Suprapubic skin (tissue), 4 donors: ENCODE results near the gene EFCAB8. TPM values are rescaled to one million over a fixed set of nuclear protein-coding genes. Genes with fewer than 3 reads are reported as not detected.

Experiments used
- DNase-seq, 2 donors: peaks; one replicate each; pipeline ENCODE4 v3.0.0-alpha.2; 2019; ENCODE audit warnings: low spot score in 2 of 2
- H3K27ac ChIP-seq: fragments of 200-600 bp; sonication (generic); one replicate; pipeline ENCODE4 v1.5.1; 2019
- H3K27me3 ChIP-seq: fragments of 200-600 bp; sonication (generic); one replicate; pipeline ENCODE4 v1.5.1; 2019
- H3K36me3 ChIP-seq: fragments of 200-600 bp; sonication (generic); one replicate; pipeline ENCODE4 v1.5.1; 2019
- H3K4me1 ChIP-seq: fragments of 200-600 bp; sonication (generic); one replicate; pipeline ENCODE4 v1.5.1; 2019
- H3K4me3 ChIP-seq: fragments of 200-600 bp; sonication (generic); one replicate; pipeline ENCODE4 v1.5.1; 2019; ENCODE audit warnings: mild to moderate bottlenecking
- H3K9me3 ChIP-seq: fragments of 200-600 bp; sonication (generic); one replicate; pipeline ENCODE4 v1.5.1; 2019
- EP300 ChIP-seq: sonication (generic); formaldehyde crosslinking; IDR thresholded peaks from one replicate; pipeline ENCODE4 v1.6.1; 2017; ENCODE audit warnings: antibody characterized with exemption
- POLR2A ChIP-seq, 2 donors: fragments of 450-650 bp; IDR thresholded peaks; one replicate each; pipeline ENCODE4 v1.6.1; 2017; ENCODE audit warnings: antibody characterized with exemption in 2 of 2, mild to moderate bottlenecking in 2 of 2, moderate library complexity in 2 of 2
- POLR2AphosphoS5 ChIP-seq, 3 donors: sonication (generic); formaldehyde crosslinking; IDR thresholded peaks; one replicate each; pipeline ENCODE4 v1.6.1; 2017; ENCODE audit warnings: antibody characterized with exemption in 3 of 3
- WGBS: methylation state at CpG from one replicate; pipeline ENCODE4 v1.1.5; 2018; 5-methylcytosine and 5-hydroxymethylcytosine counted together
- total RNA-seq, 4 donors: library from RNA; depleted of rRNA; stranded (reverse); fragments of >200 nt; gene quantifications; one replicate each; pipeline ENCODE4 v1.1.0, GENCODE V29; 2016
- TF ChIP-seq, protein P1 (sequence below), 2 donors: fragments of 200-600 bp in 1 of 2; fragments of 450-650 bp in 1 of 2; sonication (generic) in 1 of 2; IDR thresholded peaks; one replicate each; pipeline ENCODE4 v1.5.1; 2016 to 2019; ENCODE audit warnings: antibody characterized with exemption in 2 of 2, mild to moderate bottlenecking in 1 of 2, moderate library complexity in 1 of 2

The EFCAB8 gene
- total RNA-seq, 4 donors from 2014 or later = 0.76 to 0.89 TPM; not detected in 2

DNA sequence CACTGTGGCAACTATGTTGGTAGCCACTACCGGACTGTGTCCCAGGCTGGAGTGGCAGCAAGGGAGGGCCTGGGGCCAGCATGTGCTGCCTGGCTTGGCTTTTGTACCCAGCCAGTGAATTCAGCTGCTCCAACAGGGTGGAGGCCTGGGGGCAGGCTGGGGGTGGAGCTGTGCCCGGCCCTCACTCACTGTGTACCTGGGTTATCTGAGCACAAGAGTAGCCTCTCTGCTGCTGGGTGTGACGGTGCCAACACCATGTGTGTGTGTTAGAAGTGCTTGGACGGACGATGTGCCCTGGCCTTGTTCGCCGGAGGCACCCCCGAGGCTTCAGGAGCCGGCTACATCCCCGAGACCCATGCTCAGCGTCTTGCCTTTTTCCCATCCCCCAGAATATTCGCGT, 49.2 kb downstream of the EFCAB8 start:
- DNase-seq = no peak
- 83% methylated on average over 1 of the region's 13 CpGs for WGBS
- TF ChIP-seq, protein P1, sequence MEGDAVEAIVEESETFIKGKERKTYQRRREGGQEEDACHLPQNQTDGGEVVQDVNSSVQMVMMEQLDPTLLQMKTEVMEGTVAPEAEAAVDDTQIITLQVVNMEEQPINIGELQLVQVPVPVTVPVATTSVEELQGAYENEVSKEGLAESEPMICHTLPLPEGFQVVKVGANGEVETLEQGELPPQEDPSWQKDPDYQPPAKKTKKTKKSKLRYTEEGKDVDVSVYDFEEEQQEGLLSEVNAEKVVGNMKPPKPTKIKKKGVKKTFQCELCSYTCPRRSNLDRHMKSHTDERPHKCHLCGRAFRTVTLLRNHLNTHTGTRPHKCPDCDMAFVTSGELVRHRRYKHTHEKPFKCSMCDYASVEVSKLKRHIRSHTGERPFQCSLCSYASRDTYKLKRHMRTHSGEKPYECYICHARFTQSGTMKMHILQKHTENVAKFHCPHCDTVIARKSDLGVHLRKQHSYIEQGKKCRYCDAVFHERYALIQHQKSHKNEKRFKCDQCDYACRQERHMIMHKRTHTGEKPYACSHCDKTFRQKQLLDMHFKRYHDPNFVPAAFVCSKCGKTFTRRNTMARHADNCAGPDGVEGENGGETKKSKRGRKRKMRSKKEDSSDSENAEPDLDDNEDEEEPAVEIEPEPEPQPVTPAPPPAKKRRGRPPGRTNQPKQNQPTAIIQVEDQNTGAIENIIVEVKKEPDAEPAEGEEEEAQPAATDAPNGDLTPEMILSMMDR (IDR thresholded peaks at IDR 0.05) = no peak
- TF ChIP-seq EP300 = no peak
- TF ChIP-seq POLR2A (IDR thresholded peaks at IDR 0.05) = no peak
- TF ChIP-seq POLR2AphosphoS5 (IDR thresholded peaks at IDR 0.05) = no peak

DNA sequence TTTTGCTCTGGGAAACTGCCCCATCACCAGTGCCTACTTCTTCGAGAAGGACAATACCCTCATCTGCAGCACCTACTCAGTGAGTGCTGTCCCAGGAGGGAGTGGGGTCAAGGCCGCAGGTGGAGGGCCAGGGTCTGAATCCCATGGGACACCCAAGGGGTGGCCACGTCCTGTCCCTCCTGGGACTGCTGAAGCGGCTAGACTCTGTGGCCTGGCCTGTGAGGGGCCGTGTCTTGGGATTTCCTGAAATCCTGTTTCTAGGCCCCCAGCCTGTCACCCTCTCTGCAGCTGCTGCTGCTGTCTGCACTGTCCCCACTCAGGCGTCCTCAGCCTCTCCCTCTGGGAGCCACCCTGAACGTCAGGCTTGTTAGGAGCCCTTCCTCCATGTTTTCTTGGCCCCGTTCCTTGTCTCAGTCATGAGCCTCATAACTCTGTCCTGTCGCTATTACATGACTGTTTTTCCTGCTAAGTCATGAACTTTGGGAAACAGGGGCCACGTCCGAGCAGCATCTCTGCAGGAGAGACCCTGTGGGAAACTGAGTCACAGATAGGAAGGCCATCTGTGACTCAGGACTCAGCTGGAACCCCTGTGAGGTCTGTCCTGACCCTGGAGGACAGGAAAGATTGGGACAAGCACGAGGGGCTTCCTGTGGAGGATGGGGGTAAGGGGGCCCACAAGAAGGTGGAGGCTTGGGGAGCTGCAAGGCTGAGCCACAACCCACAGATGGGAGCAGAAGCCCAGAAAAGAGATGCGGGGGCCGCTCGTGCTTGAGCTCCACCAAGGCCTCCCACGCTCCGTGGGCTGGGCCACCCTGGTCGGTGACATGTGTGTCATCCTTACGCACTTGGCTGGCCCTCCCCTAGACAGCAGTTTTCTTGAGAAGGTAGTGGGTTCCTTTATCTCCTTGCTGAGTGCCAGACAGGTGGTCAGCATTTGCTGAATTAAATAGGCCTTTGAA, 49.9 kb downstream of the EFCAB8 start:
- Histone ChIP-seq H3K27me3 (no peaks in the 10 kb centered on the region), H3K4me1 (no peaks in the 10 kb centered on the region), H3K4me3 (no peak overlapping the region), H3K27ac (no peak overlapping the region), H3K9me3 (no peaks in the 10 kb centered on the region), H3K36me3 (no peaks in the 10 kb centered on the region)
- 79% methylated on average over 14 of the region's 19 CpGs for WGBS
- TF ChIP-seq POLR2A (IDR thresholded peaks at IDR 0.05) (no peak), POLR2AphosphoS5 (IDR thresholded peaks at IDR 0.05) (no peak)
- DNase-seq = no peak

More for the DNA sequence above, 49.2 kb downstream of the EFCAB8 start:
- Histone ChIP-seq H3K36me3 (no peaks in the 10 kb centered on the region), H3K27me3 (no peaks in the 10 kb centered on the region), H3K9me3 (no peaks in the 10 kb centered on the region), H3K27ac (no peak overlapping the region), H3K4me1 (no peaks in the 10 kb centered on the region), H3K4me3 (no peak overlapping the region)

DNA sequence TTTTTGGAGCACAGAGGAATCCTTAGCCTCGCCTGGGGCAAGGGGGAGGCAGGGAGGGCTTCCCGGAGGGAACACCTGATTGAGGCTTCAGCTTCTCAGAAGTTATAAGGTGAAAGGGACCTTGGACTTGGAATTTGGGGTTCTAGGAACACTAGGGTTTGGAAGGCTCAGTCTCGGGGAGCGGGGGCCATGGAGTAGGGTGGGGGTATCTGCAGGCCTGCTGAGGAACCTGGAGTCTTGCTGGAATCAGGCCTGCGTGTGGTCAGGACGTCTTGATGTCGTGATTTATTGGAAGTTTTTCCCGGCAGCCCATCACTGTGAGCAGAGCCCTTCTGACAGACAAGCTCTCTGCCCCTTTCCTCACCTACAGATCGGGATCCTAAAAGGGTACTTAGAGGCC, 50.7 kb downstream of the EFCAB8 start:
- WGBS = 88% methylated on average over 9 of the region's 9 CpGs
- H3K27ac ChIP-seq = no peak overlapping the region
- H3K27me3 ChIP-seq = no peaks in the 10 kb centered on the region
- no peaks in the 10 kb centered on the region for H3K36me3 ChIP-seq
- no peak overlapping the region for H3K4me3 ChIP-seq
- DNase-seq = no peak
- no peaks in the 10 kb centered on the region for H3K4me1 ChIP-seq
- H3K9me3 ChIP-seq = no peaks in the 10 kb centered on the region
- TF ChIP-seq POLR2A (IDR thresholded peaks at IDR 0.05) (no peak), EP300 (no peak), POLR2AphosphoS5 (IDR thresholded peaks at IDR 0.05) (no peak)
- TF ChIP-seq, protein P1 (IDR thresholded peaks at IDR 0.05) = no peak

DNA sequence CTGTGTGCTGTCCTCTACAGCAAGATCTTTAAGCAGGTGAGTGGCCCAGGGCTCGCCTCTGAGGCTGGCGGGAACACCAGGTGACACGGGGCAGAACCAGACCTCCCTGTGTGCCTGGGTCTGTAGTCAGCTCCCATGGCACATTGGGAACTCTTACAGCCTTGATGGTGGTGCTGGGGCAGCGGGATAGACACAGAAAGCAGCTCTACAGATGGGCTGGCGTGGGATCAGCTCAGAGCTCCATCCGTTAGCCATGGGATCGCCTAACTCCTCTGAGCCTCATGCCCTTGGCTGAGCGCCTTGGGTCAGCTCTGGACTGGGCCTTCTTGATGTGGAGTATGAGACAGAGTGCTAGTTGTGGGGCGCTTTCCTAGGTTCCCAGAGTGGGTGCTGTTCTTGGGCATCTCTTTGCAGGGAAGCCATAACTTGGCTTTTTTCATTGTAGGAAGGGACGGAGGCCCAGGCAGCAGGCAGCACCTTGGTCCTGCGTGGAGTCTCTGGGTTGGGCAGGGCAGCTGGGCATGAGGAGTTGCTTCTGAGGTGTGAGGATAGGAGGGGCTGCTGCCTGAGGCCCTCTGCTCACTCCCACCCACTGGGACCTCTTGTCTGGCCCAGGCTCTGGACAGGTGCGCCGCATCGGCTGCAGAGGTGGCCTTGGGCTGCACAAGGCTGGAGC, 51.3 kb downstream of the EFCAB8 start:
- no peaks in the 10 kb centered on the region for H3K4me1 ChIP-seq
- no peak overlapping the region for H3K27ac ChIP-seq
- no peaks in the 10 kb centered on the region for H3K27me3 ChIP-seq
- H3K36me3 ChIP-seq = no peaks in the 10 kb centered on the region
- H3K4me3 ChIP-seq = no peak overlapping the region
- no peak for TF ChIP-seq POLR2AphosphoS5 (IDR thresholded peaks at IDR 0.05)
- TF ChIP-seq POLR2A (IDR thresholded peaks at IDR 0.05) = no peak
- TF ChIP-seq, protein P1 (IDR thresholded peaks at IDR 0.05) = no peak
- no peak for TF ChIP-seq EP300
- H3K9me3 ChIP-seq = peaks cover 3% of the 10 kb centered on the region
- WGBS = 80% methylated on average over 7 of the region's 14 CpGs
- no peak for DNase-seq

DNA sequence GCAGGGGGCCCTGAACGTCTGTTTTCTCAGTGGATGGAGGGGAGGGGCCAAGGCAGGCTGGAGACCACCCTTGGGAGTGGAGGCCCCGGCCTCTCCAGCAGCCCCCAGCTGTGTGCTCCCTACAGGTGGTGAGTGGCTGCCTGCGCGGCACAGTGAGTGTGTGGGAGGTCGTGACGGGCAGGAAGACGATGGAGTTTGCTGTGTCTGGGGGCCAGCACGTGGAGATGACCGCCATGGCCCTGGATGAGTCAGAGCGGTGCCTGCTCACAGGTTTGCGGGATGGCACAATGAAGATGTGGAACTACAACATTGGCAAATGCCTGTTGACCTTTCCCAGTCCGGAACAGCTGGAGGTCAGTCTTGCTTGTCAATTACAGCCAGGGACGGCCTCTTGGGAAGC, 52.6 kb downstream of the EFCAB8 start:
- H3K4me1 ChIP-seq = no peaks in the 10 kb centered on the region
- no peaks in the 10 kb centered on the region for H3K27me3 ChIP-seq
- no peak overlapping the region for H3K4me3 ChIP-seq
- no peak for DNase-seq
- peaks cover 3% of the 10 kb centered on the region for H3K9me3 ChIP-seq
- TF ChIP-seq EP300 (no peak), POLR2A (IDR thresholded peaks at IDR 0.05) (no peak), POLR2AphosphoS5 (IDR thresholded peaks at IDR 0.05) (no peak)
- TF ChIP-seq, protein P1 (IDR thresholded peaks at IDR 0.05) = no peak
- H3K27ac ChIP-seq = no peak overlapping the region
- WGBS = 81% methylated on average over 12 of the region's 13 CpGs
- no peaks in the 10 kb centered on the region for H3K36me3 ChIP-seq
